CD4-positive, alpha-beta T cell treated with Interleukin-6 for 4 hours (primary cell): ENCODE results near the gene TMCC1.

ENCODE experiments used
- DNase-seq: peaks from one replicate; pipeline ENCODE4 v3.0.0-alpha.2; 2020; ENCODE audit warnings: mixed read lengths

The TMCC1 gene

GRCh38 chr3:129608087-129608935 is 285.2 kb downstream of the TMCC1 start:
- DNase-seq, result no peak

- no peak for DNase-seq
Measured at GRCh38 chr3:129607391-129608068, 286.0 kb downstream of the TMCC1 start.

- DNase-seq, result peak; percentile 77
Measured at GRCh38 chr3:129606636-129607390, 286.7 kb downstream of the TMCC1 start, which contains the start of gene PLXND1. Gene PLXND1 (minus strand): TSS chr3:129606676. CDS start chr3:129606639, 37 bp downstream.

- no peak for DNase-seq
Measured at GRCh38 chr3:129605922-129606635, 287.4 kb downstream of the TMCC1 start.

GRCh38 chr3:129605203-129605921 is 288.1 kb downstream of the TMCC1 start:
- DNase-seq, result peak; percentile 59

GRCh38 chr3:129604767-129605166 is 288.7 kb downstream of the TMCC1 start:
- no peak for DNase-seq

- DNase-seq, result no peak
Measured at GRCh38 chr3:129603991-129604749, 289.3 kb downstream of the TMCC1 start.

GRCh38 chr3:129603561-129603942 is 290.0 kb downstream of the TMCC1 start:
- no peak for DNase-seq

GRCh38 chr3:129602730-129603560 is 290.6 kb downstream of the TMCC1 start:
- DNase-seq, result no peak

- DNase-seq, result no peak
Measured at GRCh38 chr3:129602309-129602708, 291.2 kb downstream of the TMCC1 start.

- DNase-seq, result no peak
Measured at GRCh38 chr3:129601713-129602112, 291.8 kb downstream of the TMCC1 start.

GRCh38 chr3:129600348-129600747 is 293.2 kb downstream of the TMCC1 start:
- no peak for DNase-seq

- DNase-seq, result no peak
Measured at GRCh38 chr3:129599607-129600006, 293.9 kb downstream of the TMCC1 start.

- DNase-seq, result no peak
Measured at GRCh38 chr3:129599073-129599472, 294.4 kb downstream of the TMCC1 start.

- DNase-seq, result no peak
Measured at GRCh38 chr3:129598484-129598883, 295.0 kb downstream of the TMCC1 start.

GRCh38 chr3:129598000-129598381 is 295.5 kb downstream of the TMCC1 start:
- DNase-seq, result no peak
